IPS-18a (cell line): Measurements from ENCODE around the gene CX3CL1.
"Not testable (repeated sequence)": the region's sequence is repeated elsewhere in the genome, so short reads cannot be mapped to it uniquely, and the experiment has no call there.

ENCODE experiments used
- H3K27ac ChIP-seq: one replicate; pipeline ENCODE4 v1.5.1; 2013; ENCODE audit warnings: low read length
- H3K27me3 ChIP-seq: one replicate; pipeline ENCODE4 v1.6.1; 2013; ENCODE audit warnings: mild to moderate bottlenecking, low read length; ENCODE audit not compliant: control insufficient read depth, insufficient read depth
- H3K36me3 ChIP-seq: one replicate; pipeline ENCODE4 v1.6.1; 2013; ENCODE audit warnings: low read depth, low read length; ENCODE audit not compliant: control insufficient read depth
- H3K4me1 ChIP-seq: one replicate; pipeline ENCODE4 v1.6.1; 2013; ENCODE audit warnings: low read depth, low read length; ENCODE audit not compliant: control insufficient read depth
- H3K4me3 ChIP-seq: one replicate; pipeline ENCODE4 v1.5.1; 2013; ENCODE audit warnings: low read length
- H3K9ac ChIP-seq: one replicate; pipeline ENCODE4 v1.6.1; 2013; ENCODE audit warnings: mild to moderate bottlenecking, low read length, moderate library complexity
- H3K9me3 ChIP-seq: one replicate; pipeline ENCODE4 v1.6.1; 2013; ENCODE audit warnings: low read depth, low read length; ENCODE audit not compliant: control insufficient read depth

The CX3CL1 gene

GRCh38 chr16:57396786-57397185 lies 24.5 kb downstream of the CX3CL1 start:
- Histone ChIP-seq H3K27ac (no peak overlapping the region), H3K27me3 (no peaks in the 10 kb centered on the region), H3K9me3 (no peaks in the 10 kb centered on the region)

GRCh38 chr16:57397493-57397892 lies 25.2 kb downstream of the CX3CL1 start:
- not testable (repeated sequence) for H3K9ac ChIP-seq, H3K27ac ChIP-seq, H3K4me3 ChIP-seq, H3K9me3 ChIP-seq, H3K36me3 ChIP-seq, H3K4me1 ChIP-seq, H3K27me3 ChIP-seq

More at GRCh38 chr16:57396786-57397185, 24.5 kb downstream of the CX3CL1 start:
- no peaks in the 10 kb centered on the region for H3K36me3 ChIP-seq
- H3K4me1 ChIP-seq: no peaks in the 10 kb centered on the region
- no peak overlapping the region for H3K4me3 ChIP-seq
- no peak overlapping the region for H3K9ac ChIP-seq

- H3K36me3 ChIP-seq: no peaks in the 10 kb centered on the region
- H3K4me3 ChIP-seq: no peak overlapping the region
- H3K4me1 ChIP-seq: no peaks in the 10 kb centered on the region
- H3K27me3 ChIP-seq: no peaks in the 10 kb centered on the region
- H3K9ac ChIP-seq: no peak overlapping the region
- no peak overlapping the region for H3K27ac ChIP-seq
- H3K9me3 ChIP-seq: no peaks in the 10 kb centered on the region
Measured at GRCh38 chr16:57401943-57402640, 29.8 kb downstream of the CX3CL1 start.

- H3K9me3 ChIP-seq: no peaks in the 10 kb centered on the region
- H3K36me3 ChIP-seq: no peaks in the 10 kb centered on the region
- H3K4me3 ChIP-seq: no peak within 1 kb of the TSS
- H3K27me3 ChIP-seq: no peaks in the 10 kb centered on the region
- H3K9ac ChIP-seq: no peak within 1 kb of the TSS
- H3K27ac ChIP-seq: no peak within 1 kb of the TSS
- H3K4me1 ChIP-seq: no peaks in the 10 kb centered on the region
Measured at GRCh38 chr16:57403965-57404817, 31.9 kb downstream of the CX3CL1 start, which contains the start of gene CCL17. CCL17 (plus strand) TSS chr16:57404767; CDS start chr16:57413933, 9,166 bp downstream.

GRCh38 chr16:57405097-57405496 lies 32.8 kb downstream of the CX3CL1 start:
- H3K4me1 ChIP-seq: no peaks in the 10 kb centered on the region
- no peaks in the 10 kb centered on the region for H3K9me3 ChIP-seq
- H3K27me3 ChIP-seq: no peaks in the 10 kb centered on the region
- H3K27ac ChIP-seq: no peak overlapping the region
- no peaks in the 10 kb centered on the region for H3K36me3 ChIP-seq
- H3K4me3 ChIP-seq: no peak overlapping the region
- no peak overlapping the region for H3K9ac ChIP-seq

- Histone ChIP-seq H3K4me1 (no peaks in the 10 kb centered on the region), H3K9me3 (no peaks in the 10 kb centered on the region), H3K27ac (no peak overlapping the region), H3K36me3 (no peaks in the 10 kb centered on the region), H3K27me3 (no peaks in the 10 kb centered on the region), H3K9ac (no peak overlapping the region), H3K4me3 (no peak overlapping the region)
Measured at GRCh38 chr16:57406881-57407280, 34.6 kb downstream of the CX3CL1 start.

GRCh38 chr16:57407521-57408353 lies 35.4 kb downstream of the CX3CL1 start:
- H3K9me3 ChIP-seq: no peaks in the 10 kb centered on the region
- H3K27me3 ChIP-seq: no peaks in the 10 kb centered on the region
- no peaks in the 10 kb centered on the region for H3K36me3 ChIP-seq
- H3K4me1 ChIP-seq: no peaks in the 10 kb centered on the region
- H3K9ac ChIP-seq: no peak overlapping the region
- no peak overlapping the region for H3K4me3 ChIP-seq
- no peak overlapping the region for H3K27ac ChIP-seq

GRCh38 chr16:57409065-57409464 lies 36.8 kb downstream of the CX3CL1 start:
- Histone ChIP-seq H3K27me3 (no peaks in the 10 kb centered on the region), H3K4me1 (no peaks in the 10 kb centered on the region), H3K4me3 (no peak overlapping the region), H3K9ac (no peak overlapping the region), H3K36me3 (no peaks in the 10 kb centered on the region), H3K27ac (no peak overlapping the region), H3K9me3 (no peaks in the 10 kb centered on the region)

GRCh38 chr16:57409870-57410587 lies 37.7 kb downstream of the CX3CL1 start:
- Histone ChIP-seq H3K9ac (no peak overlapping the region), H3K27ac (no peak overlapping the region), H3K9me3 (no peaks in the 10 kb centered on the region), H3K4me1 (no peaks in the 10 kb centered on the region), H3K4me3 (no peak overlapping the region), H3K36me3 (no peaks in the 10 kb centered on the region), H3K27me3 (no peaks in the 10 kb centered on the region)

GRCh38 chr16:57411362-57411976 lies 39.2 kb downstream of the CX3CL1 start:
- no peaks in the 10 kb centered on the region for H3K27me3 ChIP-seq
- H3K4me1 ChIP-seq: no peaks in the 10 kb centered on the region
- no peak overlapping the region for H3K9ac ChIP-seq
- no peak overlapping the region for H3K27ac ChIP-seq
- H3K4me3 ChIP-seq: no peak overlapping the region
- no peaks in the 10 kb centered on the region for H3K36me3 ChIP-seq
- no peaks in the 10 kb centered on the region for H3K9me3 ChIP-seq
